Measurements from ENCODE around the gene KRTAP3-1. TPM values are rescaled to one million over a fixed set of nuclear protein-coding genes. Genes with fewer than 3 reads are reported as not detected.

The KRTAP3-1 gene
- total and polyA plus RNA-seq, 2 experiments from 2014 or later: not detected

DNA sequence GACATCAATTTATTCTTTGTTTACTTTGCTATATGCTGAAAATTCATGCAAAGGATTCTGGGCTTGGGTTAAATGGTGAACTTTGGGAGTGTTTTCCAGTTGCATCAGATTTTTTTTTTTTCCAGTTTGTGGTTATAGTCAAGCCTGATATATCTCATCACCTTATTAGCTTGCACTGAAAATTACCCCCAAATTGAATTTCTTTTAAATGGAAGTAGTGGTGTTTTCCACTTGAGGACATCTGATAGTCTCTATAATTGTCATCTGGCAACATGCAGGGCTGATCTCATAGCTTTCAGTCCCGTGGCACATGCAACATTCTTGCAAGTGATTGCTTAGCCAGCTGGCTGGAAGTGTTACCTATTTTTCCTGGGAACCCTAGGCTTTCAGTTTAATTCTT lies 4.7 kb upstream of the KRTAP3-1 start:
- Histone ChIP-seq H3K27ac (ENCODE audit: low read depth) (no peak overlapping the region), H3K4me1 (ENCODE audit: insufficient read depth) (peaks cover 13% of the 10 kb centered on the region), H3K4me3 (no peak overlapping the region), H3K36me3 (ENCODE audit: insufficient read depth) (no peaks in the 10 kb centered on the region), H2AFZ (no peak overlapping the region), H3K27me3 (ENCODE audit: insufficient read depth) (no peaks in the 10 kb centered on the region), H4K20me1 (replicated peaks; ENCODE audit: insufficient read depth) (no peaks in the 10 kb centered on the region), H3K79me2 (replicated peaks; ENCODE audit: insufficient read depth) (no peaks in the 10 kb centered on the region), H3K9me2 (ENCODE audit: insufficient read depth) (no peaks in the 10 kb centered on the region; the same call in 1 of the 2 replicates), H3K4me2 (no peak overlapping the region), H3F3A (replicated peaks; ENCODE audit: low read depth) (no peaks in the 10 kb centered on the region)
- DNase-seq (ENCODE audit: low spot score): no peak
- peaks cover under 1% of the 10 kb centered on the region for H3K27me3 Mint-ChIP-seq (ENCODE audit: insufficient read depth, low read depth, poor library complexity)
- H3K9me3 Mint-ChIP-seq: no peaks in the 10 kb centered on the region
- no peak overlapping the region for H3K27ac Mint-ChIP-seq
- no peak overlapping the region for H3K4me3 Mint-ChIP-seq
- H3K4me1 Mint-ChIP-seq: peaks cover 10% of the 10 kb centered on the region; the same call in 2 of the 3 replicates
- TF ChIP-seq NANOG (IDR thresholded peaks at IDR 0.05; ENCODE audit: borderline replicate concordance): no peak
- TF ChIP-seq ZNF114 (CRISPR knock-in tag; IDR thresholded peaks at IDR 0.05): no peak
- TF ChIP-seq, protein P1, sequence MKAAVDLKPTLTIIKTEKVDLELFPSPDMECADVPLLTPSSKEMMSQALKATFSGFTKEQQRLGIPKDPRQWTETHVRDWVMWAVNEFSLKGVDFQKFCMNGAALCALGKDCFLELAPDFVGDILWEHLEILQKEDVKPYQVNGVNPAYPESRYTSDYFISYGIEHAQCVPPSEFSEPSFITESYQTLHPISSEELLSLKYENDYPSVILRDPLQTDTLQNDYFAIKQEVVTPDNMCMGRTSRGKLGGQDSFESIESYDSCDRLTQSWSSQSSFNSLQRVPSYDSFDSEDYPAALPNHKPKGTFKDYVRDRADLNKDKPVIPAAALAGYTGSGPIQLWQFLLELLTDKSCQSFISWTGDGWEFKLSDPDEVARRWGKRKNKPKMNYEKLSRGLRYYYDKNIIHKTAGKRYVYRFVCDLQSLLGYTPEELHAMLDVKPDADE (IDR thresholded peaks at IDR 0.05): no peak
- no peak for TF ChIP-seq ZNF331 (CRISPR knock-in tag; IDR thresholded peaks at IDR 0.05; ENCODE audit: low read depth)
- TF ChIP-seq STAT1 (IDR thresholded peaks at IDR 0.05; ENCODE audit: unreplicated experiment): no peak
- no peak for TF ChIP-seq CREB1 (CRISPR knock-in tag; IDR thresholded peaks at IDR 0.05; ENCODE audit: low read depth)
- TF ChIP-seq JUNB (IDR thresholded peaks at IDR 0.05; ENCODE audit: unreplicated experiment): no peak
- TF ChIP-seq POLR2AphosphoS5 (IDR thresholded peaks at IDR 0.05; ENCODE audit: low read depth): no peak
- no peak for TF ChIP-seq EZH2phosphoT487 (IDR thresholded peaks at IDR 0.05; ENCODE audit: unreplicated experiment)
- TF ChIP-seq, protein P2, sequence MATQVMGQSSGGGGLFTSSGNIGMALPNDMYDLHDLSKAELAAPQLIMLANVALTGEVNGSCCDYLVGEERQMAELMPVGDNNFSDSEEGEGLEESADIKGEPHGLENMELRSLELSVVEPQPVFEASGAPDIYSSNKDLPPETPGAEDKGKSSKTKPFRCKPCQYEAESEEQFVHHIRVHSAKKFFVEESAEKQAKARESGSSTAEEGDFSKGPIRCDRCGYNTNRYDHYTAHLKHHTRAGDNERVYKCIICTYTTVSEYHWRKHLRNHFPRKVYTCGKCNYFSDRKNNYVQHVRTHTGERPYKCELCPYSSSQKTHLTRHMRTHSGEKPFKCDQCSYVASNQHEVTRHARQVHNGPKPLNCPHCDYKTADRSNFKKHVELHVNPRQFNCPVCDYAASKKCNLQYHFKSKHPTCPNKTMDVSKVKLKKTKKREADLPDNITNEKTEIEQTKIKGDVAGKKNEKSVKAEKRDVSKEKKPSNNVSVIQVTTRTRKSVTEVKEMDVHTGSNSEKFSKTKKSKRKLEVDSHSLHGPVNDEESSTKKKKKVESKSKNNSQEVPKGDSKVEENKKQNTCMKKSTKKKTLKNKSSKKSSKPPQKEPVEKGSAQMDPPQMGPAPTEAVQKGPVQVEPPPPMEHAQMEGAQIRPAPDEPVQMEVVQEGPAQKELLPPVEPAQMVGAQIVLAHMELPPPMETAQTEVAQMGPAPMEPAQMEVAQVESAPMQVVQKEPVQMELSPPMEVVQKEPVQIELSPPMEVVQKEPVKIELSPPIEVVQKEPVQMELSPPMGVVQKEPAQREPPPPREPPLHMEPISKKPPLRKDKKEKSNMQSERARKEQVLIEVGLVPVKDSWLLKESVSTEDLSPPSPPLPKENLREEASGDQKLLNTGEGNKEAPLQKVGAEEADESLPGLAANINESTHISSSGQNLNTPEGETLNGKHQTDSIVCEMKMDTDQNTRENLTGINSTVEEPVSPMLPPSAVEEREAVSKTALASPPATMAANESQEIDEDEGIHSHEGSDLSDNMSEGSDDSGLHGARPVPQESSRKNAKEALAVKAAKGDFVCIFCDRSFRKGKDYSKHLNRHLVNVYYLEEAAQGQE (IDR thresholded peaks at IDR 0.05; ENCODE audit: unreplicated experiment): no peak
- TF ChIP-seq, protein P3, sequence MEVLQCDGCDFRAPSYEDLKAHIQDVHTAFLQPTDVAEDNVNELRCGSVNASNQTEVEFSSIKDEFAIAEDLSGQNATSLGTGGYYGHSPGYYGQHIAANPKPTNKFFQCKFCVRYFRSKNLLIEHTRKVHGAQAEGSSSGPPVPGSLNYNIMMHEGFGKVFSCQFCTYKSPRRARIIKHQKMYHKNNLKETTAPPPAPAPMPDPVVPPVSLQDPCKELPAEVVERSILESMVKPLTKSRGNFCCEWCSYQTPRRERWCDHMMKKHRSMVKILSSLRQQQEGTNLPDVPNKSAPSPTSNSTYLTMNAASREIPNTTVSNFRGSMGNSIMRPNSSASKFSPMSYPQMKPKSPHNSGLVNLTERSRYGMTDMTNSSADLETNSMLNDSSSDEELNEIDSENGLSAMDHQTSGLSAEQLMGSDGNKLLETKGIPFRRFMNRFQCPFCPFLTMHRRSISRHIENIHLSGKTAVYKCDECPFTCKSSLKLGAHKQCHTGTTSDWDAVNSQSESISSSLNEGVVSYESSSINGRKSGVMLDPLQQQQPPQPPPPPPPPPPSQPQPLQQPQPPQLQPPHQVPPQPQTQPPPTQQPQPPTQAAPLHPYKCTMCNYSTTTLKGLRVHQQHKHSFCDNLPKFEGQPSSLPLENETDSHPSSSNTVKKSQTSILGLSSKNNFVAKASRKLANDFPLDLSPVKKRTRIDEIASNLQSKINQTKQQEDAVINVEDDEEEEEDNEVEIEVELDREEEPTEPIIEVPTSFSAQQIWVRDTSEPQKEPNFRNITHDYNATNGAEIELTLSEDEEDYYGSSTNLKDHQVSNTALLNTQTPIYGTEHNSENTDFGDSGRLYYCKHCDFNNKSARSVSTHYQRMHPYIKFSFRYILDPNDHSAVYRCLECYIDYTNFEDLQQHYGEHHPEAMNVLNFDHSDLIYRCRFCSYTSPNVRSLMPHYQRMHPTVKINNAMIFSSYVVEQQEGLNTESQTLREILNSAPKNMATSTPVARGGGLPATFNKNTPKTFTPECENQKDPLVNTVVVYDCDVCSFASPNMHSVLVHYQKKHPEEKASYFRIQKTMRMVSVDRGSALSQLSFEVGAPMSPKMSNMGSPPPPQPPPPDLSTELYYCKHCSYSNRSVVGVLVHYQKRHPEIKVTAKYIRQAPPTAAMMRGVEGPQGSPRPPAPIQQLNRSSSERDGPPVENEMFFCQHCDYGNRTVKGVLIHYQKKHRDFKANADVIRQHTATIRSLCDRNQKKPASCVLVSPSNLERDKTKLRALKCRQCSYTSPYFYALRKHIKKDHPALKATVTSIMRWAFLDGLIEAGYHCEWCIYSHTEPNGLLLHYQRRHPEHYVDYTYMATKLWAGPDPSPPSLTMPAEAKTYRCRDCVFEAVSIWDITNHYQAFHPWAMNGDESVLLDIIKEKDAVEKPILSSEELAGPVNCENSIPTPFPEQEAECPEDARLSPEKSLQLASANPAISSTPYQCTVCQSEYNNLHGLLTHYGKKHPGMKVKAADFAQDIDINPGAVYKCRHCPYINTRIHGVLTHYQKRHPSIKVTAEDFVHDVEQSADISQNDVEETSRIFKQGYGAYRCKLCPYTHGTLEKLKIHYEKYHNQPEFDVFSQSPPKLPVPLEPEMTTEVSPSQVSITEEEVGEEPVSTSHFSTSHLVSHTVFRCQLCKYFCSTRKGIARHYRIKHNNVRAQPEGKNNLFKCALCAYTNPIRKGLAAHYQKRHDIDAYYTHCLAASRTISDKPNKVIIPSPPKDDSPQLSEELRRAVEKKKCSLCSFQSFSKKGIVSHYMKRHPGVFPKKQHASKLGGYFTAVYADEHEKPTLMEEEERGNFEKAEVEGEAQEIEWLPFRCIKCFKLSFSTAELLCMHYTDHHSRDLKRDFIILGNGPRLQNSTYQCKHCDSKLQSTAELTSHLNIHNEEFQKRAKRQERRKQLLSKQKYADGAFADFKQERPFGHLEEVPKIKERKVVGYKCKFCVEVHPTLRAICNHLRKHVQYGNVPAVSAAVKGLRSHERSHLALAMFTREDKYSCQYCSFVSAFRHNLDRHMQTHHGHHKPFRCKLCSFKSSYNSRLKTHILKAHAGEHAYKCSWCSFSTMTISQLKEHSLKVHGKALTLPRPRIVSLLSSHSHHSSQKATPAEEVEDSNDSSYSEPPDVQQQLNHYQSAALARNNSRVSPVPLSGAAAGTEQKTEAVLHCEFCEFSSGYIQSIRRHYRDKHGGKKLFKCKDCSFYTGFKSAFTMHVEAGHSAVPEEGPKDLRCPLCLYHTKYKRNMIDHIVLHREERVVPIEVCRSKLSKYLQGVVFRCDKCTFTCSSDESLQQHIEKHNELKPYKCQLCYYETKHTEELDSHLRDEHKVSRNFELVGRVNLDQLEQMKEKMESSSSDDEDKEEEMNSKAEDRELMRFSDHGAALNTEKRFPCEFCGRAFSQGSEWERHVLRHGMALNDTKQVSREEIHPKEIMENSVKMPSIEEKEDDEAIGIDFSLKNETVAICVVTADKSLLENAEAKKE (CRISPR knock-in tag; IDR thresholded peaks at IDR 0.05): no peak
- TF ChIP-seq EZH2 (IDR thresholded peaks at IDR 0.05; ENCODE audit: low read depth, unreplicated experiment): no peak
- TF ChIP-seq, protein P4, sequence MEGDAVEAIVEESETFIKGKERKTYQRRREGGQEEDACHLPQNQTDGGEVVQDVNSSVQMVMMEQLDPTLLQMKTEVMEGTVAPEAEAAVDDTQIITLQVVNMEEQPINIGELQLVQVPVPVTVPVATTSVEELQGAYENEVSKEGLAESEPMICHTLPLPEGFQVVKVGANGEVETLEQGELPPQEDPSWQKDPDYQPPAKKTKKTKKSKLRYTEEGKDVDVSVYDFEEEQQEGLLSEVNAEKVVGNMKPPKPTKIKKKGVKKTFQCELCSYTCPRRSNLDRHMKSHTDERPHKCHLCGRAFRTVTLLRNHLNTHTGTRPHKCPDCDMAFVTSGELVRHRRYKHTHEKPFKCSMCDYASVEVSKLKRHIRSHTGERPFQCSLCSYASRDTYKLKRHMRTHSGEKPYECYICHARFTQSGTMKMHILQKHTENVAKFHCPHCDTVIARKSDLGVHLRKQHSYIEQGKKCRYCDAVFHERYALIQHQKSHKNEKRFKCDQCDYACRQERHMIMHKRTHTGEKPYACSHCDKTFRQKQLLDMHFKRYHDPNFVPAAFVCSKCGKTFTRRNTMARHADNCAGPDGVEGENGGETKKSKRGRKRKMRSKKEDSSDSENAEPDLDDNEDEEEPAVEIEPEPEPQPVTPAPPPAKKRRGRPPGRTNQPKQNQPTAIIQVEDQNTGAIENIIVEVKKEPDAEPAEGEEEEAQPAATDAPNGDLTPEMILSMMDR (conservative IDR thresholded peaks at IDR 0.05; ENCODE audit: low read depth in 2 of 2): no peak
- no peak for ATAC-seq
- H3K36me3 Mint-ChIP-seq (ENCODE audit: low read depth): no peaks in the 10 kb centered on the region
